D721Med (cell line): ENCODE data around the gene NEUROG3.

Source experiments
- DNase-seq: peaks from one replicate; pipeline ENCODE4 v3.0.0; 2011; ENCODE audit warnings: low spot score; ENCODE audit not compliant: insufficient read length
- FAIRE-seq: peaks from 2 replicates; lab custom pipeline; 2011; peaks lifted over from hg19 to GRCh38; lab: Jason Lieb, UNC
- CTCF ChIP-seq: IDR thresholded peaks from 2 replicates; pipeline ENCODE4 v1.5.1; 2012; ENCODE audit warnings: mild to moderate bottlenecking, control low read depth; ENCODE audit not compliant: insufficient read depth; ENCODE audit errors: missing control alignments

Gene NEUROG3

GRCh38 chr10:69559525-69559924 lies 13.7 kb downstream of the NEUROG3 start:
- FAIRE-seq, result no peak
- DNase-seq, result no peak
- no peak for TF ChIP-seq CTCF

GRCh38 chr10:69558559-69558958 lies 14.7 kb downstream of the NEUROG3 start:
- no peak for TF ChIP-seq CTCF
- FAIRE-seq, result no peak

GRCh38 chr10:69554611-69555010 lies 18.6 kb downstream of the NEUROG3 start:
- no peak for FAIRE-seq
- TF ChIP-seq CTCF, result no peak
- DNase-seq, result no peak

More at GRCh38 chr10:69558559-69558958, 14.7 kb downstream of the NEUROG3 start:
- no peak for DNase-seq

GRCh38 chr10:69553328-69553727 lies 19.9 kb downstream of the NEUROG3 start:
- FAIRE-seq (no peak), DNase-seq (no peak)
- no peak for TF ChIP-seq CTCF

- DNase-seq (no peak), FAIRE-seq (no peak)
- TF ChIP-seq CTCF, result no peak
Measured at GRCh38 chr10:69552268-69552667, 21.0 kb downstream of the NEUROG3 start.

- TF ChIP-seq CTCF, result no peak
- FAIRE-seq (no peak), DNase-seq (no peak)
Measured at GRCh38 chr10:69549959-69550358, 23.3 kb downstream of the NEUROG3 start.

GRCh38 chr10:69541463-69541862 lies 31.8 kb downstream of the NEUROG3 start:
- FAIRE-seq (no peak), DNase-seq (no peak)
- TF ChIP-seq CTCF, result no peak
